HG03060 (cell line): Measurements from ENCODE around the gene ATP10A.

Source experiments
- ATAC-seq: cut with Tn5 transposase; IDR thresholded peaks from one replicate; pipeline ENCODE4 v1.9.1; 2021; ENCODE audit warnings: low read depth, moderate number of reproducible peaks; ENCODE audit not compliant: unreplicated experiment

The ATP10A gene

GRCh38 chr15:25863111-25863967 is at the start of gene ATP10A:
ATP10A (minus strand) TSS chr15:25863327; CDS start chr15:25863096, 231 bp downstream.
- ATAC-seq: no peak

GRCh38 chr15:25912035-25912434 is 48.9 kb upstream of the ATP10A start:
- ATAC-seq: no peak

DNA sequence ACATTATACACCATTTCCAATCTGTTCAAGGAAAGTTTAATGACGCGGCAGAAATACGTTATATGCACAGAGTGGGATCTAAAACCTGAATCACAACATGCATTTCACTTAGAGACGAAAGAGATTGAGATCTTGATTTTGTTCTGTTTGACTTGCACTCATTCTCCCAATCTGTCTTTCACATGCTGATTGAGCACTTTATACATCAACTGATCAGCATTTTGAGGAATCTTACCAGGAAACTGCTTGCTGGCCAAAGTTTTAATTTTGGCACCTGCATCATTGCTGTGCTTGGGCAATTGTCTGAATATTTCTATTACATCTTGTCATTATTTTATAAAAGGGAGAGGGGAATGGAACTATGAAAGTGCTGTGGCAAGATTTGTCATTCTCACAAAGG is 47.7 kb upstream of the ATP10A start:
- no peak for ATAC-seq

DNA sequence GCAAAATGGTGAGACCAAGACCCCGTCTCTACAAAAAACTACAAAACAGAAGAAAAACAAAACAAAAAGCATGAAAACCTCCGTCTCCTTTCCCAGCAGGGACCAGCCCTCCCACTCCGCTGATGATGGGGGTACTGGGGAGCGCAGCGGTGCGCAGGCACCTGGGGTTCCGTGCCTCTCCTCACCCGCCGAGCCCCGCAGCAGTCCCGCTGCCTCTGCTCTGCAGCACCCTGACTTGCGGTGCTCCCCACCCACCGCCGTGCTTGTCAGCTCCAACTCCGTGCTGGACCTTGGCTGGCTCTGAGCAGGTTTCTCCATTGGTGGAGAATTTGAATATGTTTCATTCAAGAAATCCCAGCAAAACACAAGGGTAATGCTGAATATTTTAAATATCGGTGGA is 46.7 kb upstream of the ATP10A start:
- no peak for ATAC-seq

GRCh38 chr15:25909325-25909724 is 46.2 kb upstream of the ATP10A start:
- no peak for ATAC-seq

- no peak for ATAC-seq
Measured at GRCh38 chr15:25905140-25905539, 42.0 kb upstream of the ATP10A start.

GRCh38 chr15:25903024-25903581 is 40.0 kb upstream of the ATP10A start:
- ATAC-seq: no peak

- ATAC-seq: no peak
Measured at GRCh38 chr15:25901811-25902605, 38.9 kb upstream of the ATP10A start.

DNA sequence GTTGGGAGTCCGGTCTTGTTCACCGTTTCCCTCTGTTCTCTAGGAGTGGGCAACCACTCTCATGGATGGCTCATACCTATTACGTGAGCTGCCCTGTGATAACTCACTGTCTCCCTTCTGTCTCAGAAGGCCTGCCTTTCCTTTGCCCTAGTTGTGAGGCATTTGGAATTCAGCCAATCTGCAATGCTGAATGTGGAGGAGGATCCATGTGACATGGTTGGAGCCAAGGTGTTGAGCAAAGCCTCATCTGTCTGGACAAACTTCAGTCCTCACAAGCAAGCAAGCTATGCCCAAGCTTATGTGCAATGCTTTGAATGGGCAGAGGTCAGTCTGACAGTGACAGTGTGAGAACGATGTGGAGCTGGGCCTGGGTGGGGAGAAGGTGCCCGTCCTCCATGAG is 37.8 kb upstream of the ATP10A start:
- ATAC-seq: no peak

GRCh38 chr15:25900431-25900830 is 37.3 kb upstream of the ATP10A start:
- no peak for ATAC-seq

GRCh38 chr15:25899870-25900269 is 36.7 kb upstream of the ATP10A start:
- ATAC-seq: no peak

DNA sequence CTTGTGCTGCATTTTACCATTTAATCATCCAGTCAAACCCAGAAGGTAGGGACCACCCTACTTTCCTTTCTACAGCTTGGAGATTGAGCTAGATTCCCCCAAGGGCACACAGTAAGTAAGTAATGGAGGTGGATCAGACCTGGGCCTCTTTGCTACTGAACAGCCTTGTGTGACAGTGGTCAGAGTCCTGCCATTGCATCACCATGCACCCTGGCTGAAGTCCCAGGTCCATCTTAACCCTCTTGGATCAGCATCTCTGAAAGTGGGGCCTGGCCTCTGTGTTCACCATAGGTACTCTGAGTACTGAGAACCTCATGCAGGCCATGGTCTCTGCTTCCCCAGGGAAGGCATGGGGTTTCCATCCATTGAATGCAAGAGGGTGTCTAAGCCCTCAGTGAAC is 34.5 kb upstream of the ATP10A start:
- ATAC-seq: no peak

GRCh38 chr15:25894371-25894902 is 31.3 kb upstream of the ATP10A start:
- ATAC-seq: no peak

- ATAC-seq: no peak
Measured at GRCh38 chr15:25893596-25893995, 30.5 kb upstream of the ATP10A start.

DNA sequence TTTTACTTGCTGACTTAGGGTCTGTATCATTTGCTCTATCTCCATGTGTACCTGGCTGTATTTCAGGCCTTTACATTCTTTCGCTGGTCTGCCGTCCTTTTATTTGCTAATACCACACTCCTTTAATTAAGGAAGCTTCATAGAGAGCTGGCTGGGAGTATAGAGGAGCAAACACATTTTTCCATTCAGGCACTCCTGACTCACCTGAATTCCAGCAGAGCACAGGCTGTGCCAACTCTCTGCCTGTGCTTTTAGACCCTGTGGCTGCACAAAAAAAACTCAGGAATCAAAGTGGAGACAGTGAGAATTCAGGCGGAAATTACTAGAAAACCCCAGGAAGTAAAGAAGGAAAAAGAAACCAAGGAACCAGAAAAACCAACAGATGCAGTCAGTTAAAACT is 29.0 kb upstream of the ATP10A start:
- ATAC-seq: no peak

DNA sequence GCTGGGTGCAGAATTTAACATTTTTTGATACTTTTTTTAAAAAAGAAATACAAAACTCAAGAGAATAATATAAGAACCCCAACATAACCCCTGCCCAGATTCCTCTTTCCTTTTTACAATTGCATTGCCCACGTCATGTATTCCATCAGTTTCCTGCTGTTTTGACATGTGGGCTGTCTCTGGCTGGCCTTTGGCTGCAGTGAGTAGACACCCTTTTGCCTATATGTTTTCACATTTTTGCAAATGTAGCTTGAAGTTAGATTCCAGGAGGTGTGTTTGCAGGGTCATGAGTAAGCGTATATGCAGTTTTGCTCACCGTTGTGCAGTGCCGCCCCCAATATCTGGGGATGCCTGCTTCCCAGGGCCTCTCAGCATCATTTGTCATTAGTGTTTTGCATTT is 28.0 kb upstream of the ATP10A start:
- no peak for ATAC-seq

DNA sequence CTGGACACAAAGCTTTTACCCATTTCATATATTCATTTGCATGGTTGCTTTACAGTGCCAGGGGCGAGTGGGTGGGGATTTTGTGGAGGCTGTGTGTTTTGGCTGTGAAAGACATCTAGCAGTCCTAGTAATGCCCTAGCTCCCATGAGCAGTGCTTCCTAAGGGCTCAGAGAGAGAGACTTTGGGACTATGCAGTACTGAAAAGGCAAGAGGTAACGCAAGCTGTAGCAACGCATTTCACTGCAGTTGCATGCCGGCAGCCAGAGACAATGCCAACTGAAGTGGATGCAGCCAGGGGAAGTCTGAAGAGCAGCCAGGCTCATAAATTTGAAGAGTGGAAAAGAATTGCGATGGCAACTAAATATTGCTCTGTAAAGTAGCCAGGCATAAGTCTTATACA is 27.4 kb upstream of the ATP10A start:
- no peak for ATAC-seq

GRCh38 chr15:25887870-25888269 is 24.7 kb upstream of the ATP10A start:
- ATAC-seq: no peak

DNA sequence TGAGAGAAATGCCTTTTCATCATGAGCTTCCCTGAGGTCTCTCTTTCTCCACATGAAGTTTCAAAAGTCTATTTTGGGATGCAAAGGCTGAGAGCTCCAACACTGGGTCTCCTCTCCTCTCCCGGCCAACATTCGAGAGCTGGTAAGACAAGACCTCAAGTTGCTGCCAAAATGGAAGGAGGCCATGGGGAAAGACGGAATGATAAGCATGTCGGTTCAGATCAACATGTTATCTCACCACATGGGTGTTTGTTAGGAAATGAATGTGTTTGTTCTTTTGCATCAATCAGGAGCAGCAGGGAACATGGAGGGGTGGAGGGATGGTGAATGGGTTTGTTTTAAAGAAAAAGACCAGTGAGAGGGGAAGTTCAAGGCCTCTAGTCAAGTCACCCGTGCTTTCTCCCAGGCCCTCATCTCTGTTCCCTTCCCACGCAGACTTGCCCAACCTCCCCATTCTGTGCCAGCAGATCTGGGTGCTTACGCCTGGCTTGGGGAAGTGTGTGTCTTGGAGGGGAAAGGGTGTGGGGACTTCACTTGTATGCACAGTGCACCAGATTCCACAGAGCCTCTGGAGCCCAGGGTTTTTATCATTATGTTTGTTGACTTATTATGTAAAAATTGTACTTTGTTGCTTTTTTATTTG is 23.5 kb upstream of the ATP10A start:
- no peak for ATAC-seq

GRCh38 chr15:25884370-25884769 is 21.2 kb upstream of the ATP10A start:
- ATAC-seq: no peak
